RKO (cell line): ENCODE measurements around the gene GNG7.
A peak's percentile ranks its signal among the peaks of the same experiment; 100 is the strongest.
"Not testable (repeated sequence)": the region's sequence is repeated elsewhere in the genome, so short reads cannot be mapped to it uniquely, and the experiment has no call there.

Experiments
- DNase-seq: peaks from one replicate; pipeline ENCODE4 v3.0.0-alpha.2; 2016; ENCODE audit warnings: low spot score

The GNG7 gene

DNA sequence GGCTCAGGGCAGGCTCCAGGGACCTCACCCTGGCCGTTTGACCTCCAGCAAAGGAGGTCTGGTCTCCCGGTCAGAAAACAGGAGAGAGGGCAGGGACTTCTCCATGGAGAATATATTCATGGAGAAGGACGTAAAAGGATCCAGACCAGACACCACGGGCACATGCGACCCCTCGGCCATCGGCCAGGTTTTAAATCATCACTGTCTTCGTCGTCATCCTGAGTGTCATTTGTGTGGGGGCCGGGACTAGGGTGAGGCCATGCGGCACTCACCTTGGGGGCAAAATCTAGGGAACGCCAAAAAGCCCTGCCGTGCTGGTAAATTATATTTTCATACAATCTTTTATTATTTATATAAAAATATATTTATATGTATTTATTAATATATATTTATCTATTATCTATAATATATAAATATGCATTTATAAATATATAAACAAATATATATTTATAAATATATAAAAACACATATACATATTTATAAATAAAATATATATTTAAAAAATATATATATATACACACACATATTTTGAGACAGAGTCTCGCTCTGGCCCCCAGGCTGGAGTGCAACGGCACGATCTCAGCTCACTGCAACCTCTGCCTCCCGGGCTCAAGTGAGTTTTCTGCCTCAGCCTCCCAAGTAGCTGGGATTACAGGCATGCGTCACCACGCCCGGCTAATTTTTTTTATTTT lies 151.2 kb downstream of the GNG7 start:
- DNase-seq, result no peak

- DNase-seq, result no peak
These were observed 151.9 kb downstream of the GNG7 start for GRCh38 chr19:2550431-2551171.

- peak; percentile 33 for DNase-seq
These were observed 152.7 kb downstream of the GNG7 start for GRCh38 chr19:2549701-2550191.

DNA sequence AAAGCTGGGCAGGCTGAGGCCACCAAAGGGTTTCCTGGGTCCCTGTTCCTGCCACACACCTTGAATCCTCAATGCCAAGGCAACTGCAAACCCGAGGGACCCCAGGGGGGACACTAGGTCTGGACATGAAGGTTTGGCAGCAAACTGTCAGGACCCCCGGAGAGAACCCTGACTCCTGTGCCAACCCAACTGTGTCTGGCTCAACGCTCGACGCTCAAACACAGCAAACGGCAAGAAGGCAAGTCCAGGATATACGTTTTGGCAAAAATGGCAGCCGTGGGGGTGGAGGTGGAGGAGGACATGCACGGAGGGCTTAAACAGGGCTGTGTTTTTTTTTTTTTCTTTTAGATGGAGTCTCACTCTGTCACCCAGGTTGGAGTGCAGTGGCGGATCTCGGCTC lies 153.5 kb downstream of the GNG7 start:
- no peak for DNase-seq

GRCh38 chr19:2547721-2548120 lies 154.8 kb downstream of the GNG7 start:
- no peak for DNase-seq

GRCh38 chr19:2547033-2547680 lies 155.3 kb downstream of the GNG7 start:
- no peak for DNase-seq

- DNase-seq, result no peak
These were observed 156.1 kb downstream of the GNG7 start for GRCh38 chr19:2546128-2547032.

- not testable (repeated sequence) for DNase-seq
These were observed 156.9 kb downstream of the GNG7 start for GRCh38 chr19:2545416-2546127.

DNA sequence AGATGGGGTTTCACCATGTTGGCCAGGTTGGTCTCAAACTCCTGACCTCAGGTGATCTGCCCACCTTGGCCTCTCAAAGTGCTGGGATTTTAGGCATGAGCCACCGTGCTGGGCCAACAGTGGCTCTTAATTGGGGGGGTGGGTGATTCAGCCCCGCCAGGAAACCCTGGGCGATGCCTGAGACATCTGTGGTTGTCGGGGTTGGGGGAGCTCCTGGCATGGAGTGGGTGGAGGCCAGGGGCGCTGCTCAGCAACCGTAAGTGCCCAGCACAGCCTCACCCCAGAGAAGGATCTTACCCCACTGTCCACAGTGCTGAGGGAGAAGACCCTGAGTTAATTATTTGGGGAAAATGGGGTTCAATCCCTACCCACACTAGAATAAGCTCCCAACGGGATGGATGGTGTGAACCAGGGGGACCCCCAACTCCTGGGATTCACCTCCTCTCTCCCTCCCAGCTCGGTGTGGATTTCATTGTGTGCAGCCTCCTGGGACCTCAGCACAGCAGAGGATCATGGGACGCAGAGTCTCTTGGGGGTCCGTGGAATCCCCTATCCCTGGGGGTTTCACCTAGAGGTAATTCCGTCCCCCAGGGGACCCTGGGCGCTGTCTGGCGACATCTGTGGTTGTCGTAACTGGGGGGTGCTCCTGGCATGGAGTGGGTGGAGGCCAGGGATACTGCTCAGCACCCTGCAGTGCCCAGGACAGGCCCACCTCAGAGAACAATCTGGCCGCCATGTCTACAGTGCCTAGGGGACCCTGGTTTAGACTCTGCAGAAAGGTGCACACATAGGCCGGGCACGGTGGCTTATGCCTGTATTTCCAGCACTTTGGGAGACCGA lies 157.7 kb downstream of the GNG7 start:
- DNase-seq, result no peak

GRCh38 chr19:2543463-2544442 lies 158.7 kb downstream of the GNG7 start:
- peak; percentile 96 for DNase-seq

DNA sequence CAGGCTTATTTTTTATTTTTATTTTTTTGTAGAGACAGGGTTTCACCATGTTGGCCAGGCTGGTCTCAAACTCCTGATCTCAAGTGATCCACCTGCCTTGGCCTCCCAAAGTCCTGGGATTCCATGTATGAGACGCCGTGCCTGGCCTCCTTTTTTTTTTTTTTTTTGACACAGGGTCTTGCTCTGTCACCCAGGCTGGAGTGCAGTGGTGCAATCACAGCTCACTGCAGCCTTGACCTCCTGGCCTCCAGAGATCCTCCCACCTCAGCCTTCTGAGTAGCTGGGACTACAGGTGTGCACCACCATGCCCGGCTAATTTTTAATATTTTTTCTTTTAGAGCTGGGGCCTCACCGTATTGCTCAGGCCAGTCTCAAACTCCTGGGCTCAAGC lies 159.4 kb downstream of the GNG7 start:
- DNase-seq, result not testable (repeated sequence)

DNA sequence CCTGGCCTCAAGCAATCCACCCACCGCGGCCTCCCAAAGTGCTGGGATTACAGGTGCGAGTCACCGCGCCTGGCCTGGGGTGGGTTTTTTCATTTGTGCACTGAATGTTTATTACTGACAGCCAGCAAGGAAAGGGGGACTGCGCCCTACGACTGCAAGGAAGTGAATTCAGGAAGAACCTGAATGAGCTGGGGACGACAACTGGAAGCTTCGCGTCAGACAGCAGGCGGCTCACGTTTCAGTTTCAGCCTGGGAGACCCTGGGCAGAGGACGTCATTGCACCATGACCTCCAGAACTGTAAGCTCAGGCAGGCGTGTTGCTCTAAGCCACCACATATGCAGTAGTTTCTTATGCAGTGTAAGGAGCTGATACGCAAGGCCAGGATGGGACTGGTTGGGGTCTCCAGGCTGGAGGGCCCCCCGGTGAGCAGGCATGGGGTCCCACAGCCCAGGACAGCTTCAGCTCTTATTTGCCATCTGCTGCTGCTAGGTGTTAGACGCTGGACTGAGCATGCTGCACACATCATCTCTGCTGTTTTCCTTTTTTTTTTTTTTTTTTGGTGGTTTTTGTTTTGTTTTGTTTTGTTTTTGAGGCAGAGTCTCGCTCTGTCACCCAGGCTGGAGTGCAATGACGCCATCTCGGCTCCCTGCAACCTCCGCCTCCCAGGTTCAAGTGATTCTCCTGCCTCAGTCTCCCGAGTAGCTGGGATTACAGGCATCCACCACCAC lies 160.0 kb downstream of the GNG7 start:
- DNase-seq, result no peak

DNA sequence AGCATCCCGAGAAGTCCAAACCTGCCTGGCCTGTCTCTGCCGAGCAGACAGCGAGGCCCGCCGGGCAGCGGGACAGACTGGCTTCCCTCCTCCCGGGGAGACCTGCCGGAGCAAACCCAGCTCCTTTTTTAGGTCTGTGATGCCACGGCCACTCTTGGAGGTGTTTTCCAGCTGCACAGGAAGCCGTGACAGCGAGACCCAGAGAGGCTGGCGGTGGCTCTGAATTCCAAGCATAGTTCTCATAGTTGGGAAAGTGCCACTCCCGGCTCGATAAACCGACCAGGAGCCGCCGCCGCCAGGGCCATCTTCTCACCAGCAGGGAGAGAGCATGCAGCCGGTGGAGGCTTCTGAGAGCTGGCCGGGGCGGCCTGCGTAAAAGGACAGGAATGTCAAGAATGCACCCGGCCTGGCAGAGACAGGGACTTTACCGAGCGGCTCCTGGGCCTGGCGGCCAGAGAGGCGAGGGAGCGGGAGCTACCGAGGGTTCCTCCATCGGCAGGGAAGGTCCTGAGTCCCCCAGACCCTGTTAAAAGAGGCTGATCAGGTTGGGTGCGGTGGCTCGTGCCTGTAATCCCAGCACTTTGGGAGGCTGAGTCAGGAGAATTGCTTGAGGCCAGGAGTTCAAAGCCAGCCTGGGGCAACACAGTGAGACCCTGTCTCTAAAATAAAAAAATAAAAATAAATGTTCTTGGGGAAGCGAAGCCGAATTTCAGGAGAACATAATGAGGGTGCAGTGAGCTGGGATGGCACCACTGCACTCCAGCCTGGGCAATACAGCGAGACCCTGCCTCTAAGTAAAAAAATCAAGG lies 161.6 kb downstream of the GNG7 start:
- DNase-seq, result peak; percentile 89

GRCh38 chr19:2540251-2540645 lies 162.2 kb downstream of the GNG7 start:
- no peak for DNase-seq

- DNase-seq, result peak; percentile 30
These were observed 164.3 kb downstream of the GNG7 start for GRCh38 chr19:2538096-2538757.

DNA sequence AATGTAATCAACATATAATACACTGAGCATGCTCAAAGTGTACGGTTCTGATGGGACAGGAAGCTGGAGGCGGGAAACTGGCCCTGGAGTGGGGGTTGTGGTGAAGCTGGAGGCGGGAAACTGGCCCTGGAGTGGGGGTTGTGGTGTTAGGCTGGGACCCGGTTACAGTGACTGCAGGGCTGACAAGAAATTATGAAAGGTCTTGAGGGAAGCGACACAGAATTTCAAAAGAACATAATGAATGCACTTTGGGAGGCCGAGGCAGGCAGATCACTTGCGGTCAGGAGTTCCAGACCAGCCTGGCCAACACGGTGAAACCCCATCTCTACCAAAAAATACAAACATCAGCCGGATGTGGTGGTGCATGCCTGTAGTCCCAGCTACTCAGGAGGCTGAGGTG lies 164.9 kb downstream of the GNG7 start:
- not testable (repeated sequence) for DNase-seq

DNA sequence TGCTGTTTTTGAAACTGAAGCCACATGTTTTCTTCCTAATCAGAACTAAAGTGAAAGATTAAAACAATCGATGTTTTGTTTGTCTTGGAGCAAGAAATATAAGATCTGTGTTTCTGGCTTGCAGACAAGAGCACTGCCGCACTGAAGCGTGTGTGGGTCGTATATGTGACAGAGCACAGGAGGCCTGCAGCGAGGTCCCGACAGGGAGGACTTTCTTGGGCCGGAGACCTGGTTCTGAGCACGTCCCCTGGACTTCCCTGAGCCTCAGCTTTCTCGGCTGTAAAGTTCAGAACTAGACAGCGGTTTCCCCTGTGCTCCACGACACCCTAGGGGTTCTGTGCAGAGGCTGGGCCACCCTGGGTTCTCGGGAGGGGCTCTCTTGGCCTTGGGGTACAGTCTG lies 166.0 kb downstream of the GNG7 start:
- no peak for DNase-seq
